Epidermal melanocyte (primary cell): ENCODE measurements around the gene MED15.

ENCODE experiments used
- DNase-seq: peaks from one replicate; pipeline ENCODE4 v3.0.0; 2011; ENCODE audit warnings: low spot score; ENCODE audit not compliant: insufficient read length

The MED15 gene

GRCh38 chr22:20551805-20552442, 44.5 kb downstream of the MED15 start:
- DNase-seq = no peak

GRCh38 chr22:20552443-20553401, 45.3 kb downstream of the MED15 start:
- no peak for DNase-seq

- DNase-seq = no peak
These were observed 46.7 kb downstream of the MED15 start for GRCh38 chr22:20553947-20554741.

- DNase-seq = no peak
These were observed 47.4 kb downstream of the MED15 start for GRCh38 chr22:20554824-20555223.

GRCh38 chr22:20558534-20558933, 51.1 kb downstream of the MED15 start:
- no peak for DNase-seq

- DNase-seq = no peak
These were observed 51.9 kb downstream of the MED15 start for GRCh38 chr22:20559174-20559760.

- DNase-seq = no peak
These were observed 53.3 kb downstream of the MED15 start for GRCh38 chr22:20560716-20561115.

GRCh38 chr22:20561882-20562281, 54.5 kb downstream of the MED15 start:
- DNase-seq = no peak

GRCh38 chr22:20562607-20563465, 55.4 kb downstream of the MED15 start:
- no peak for DNase-seq

- DNase-seq = no peak
These were observed 56.1 kb downstream of the MED15 start for GRCh38 chr22:20563466-20563906.

- no peak for DNase-seq
These were observed 56.5 kb downstream of the MED15 start for GRCh38 chr22:20563941-20564371.

GRCh38 chr22:20565079-20565734, 57.8 kb downstream of the MED15 start:
- DNase-seq = no peak

GRCh38 chr22:20565761-20566160, 58.4 kb downstream of the MED15 start:
- DNase-seq = no peak

- DNase-seq = no peak
These were observed 59.2 kb downstream of the MED15 start for GRCh38 chr22:20566420-20567260.

- no peak for DNase-seq
These were observed 60.0 kb downstream of the MED15 start for GRCh38 chr22:20567371-20567847.

GRCh38 chr22:20567993-20568417, 60.6 kb downstream of the MED15 start:
- DNase-seq = no peak

- no peak for DNase-seq
These were observed 61.2 kb downstream of the MED15 start for GRCh38 chr22:20568502-20569058.
